Right lobe of liver (tissue), 6 donors: Measurements from ENCODE around the gene FSTL4. TPM values are rescaled to one million over a fixed set of nuclear protein-coding genes. Genes with fewer than 3 reads are reported as not detected.

Experiments used
- ATAC-seq, 4 donors: fragments of 200-7000 bp; cut with Tn5 transposase; one replicate each; pipeline ENCODE4 v1.9.1; 2020; ENCODE audit warnings: mild to moderate bottlenecking in 4 of 4, moderate library complexity in 4 of 4
- DNase-seq, 3 donors: peaks; one replicate each; pipeline ENCODE4 v3.0.0-alpha.2; 2020
- H3K27ac ChIP-seq, 3 donors: fragments of 200-600 bp; one replicate each; pipeline ENCODE4 v1.8.0; 2022
- H3K27me3 ChIP-seq, 2 donors: fragments of 200-600 bp; one replicate each; pipeline ENCODE4 v1.8.0; 2022
- H3K36me3 ChIP-seq, 4 donors: fragments of 200-600 bp; sonication (generic) in 1 of 4; one replicate each; pipeline versions ENCODE4 v1.5.1 to v1.8.0; 2017 to 2022; ENCODE audit warnings: control low read depth in 1 of 4
- H3K4me1 ChIP-seq, 4 donors: fragments of 200-600 bp; sonication (generic) in 1 of 4; one replicate each; pipeline versions ENCODE4 v1.5.1 to v1.8.0; 2017 to 2022; ENCODE audit warnings: control low read depth in 1 of 4
- H3K4me3 ChIP-seq, 3 donors: fragments of 200-600 bp; one replicate each; pipeline ENCODE4 v1.8.0; 2022
- H3K9me3 ChIP-seq, 4 donors: fragments of 200-600 bp; sonication (generic) in 1 of 4; one replicate each; pipeline versions ENCODE4 v1.5.1 to v1.8.0; 2017 to 2022; ENCODE audit warnings: control low read depth in 1 of 4
- CTCF ChIP-seq, 4 donors: fragments of 200-600 bp in 3 of 4; fragments of 450-650 bp in 1 of 4; IDR thresholded peaks; one replicate each; pipeline versions ENCODE4 v1.5.1 to v1.8.0; 2016 to 2022; ENCODE audit warnings: antibody characterized with exemption in 4 of 4, mild to moderate bottlenecking in 2 of 4
- POLR2A ChIP-seq: fragments of 450-650 bp; IDR thresholded peaks from one replicate; pipeline ENCODE4 v1.6.1; 2017; ENCODE audit warnings: antibody characterized with exemption, mild to moderate bottlenecking
- WGBS: methylation state at CpG from one replicate; pipeline ENCODE4 v1.1.6; 2018; ENCODE audit warnings: low coverage, low lambda C conversion rate; ENCODE audit not compliant: insufficient coverage; ENCODE audit errors: missing lambda C conversion rate; 5-methylcytosine and 5-hydroxymethylcytosine counted together
- intact Hi-C, 2 donors: fragments of 100-400 bp; cut with DNase I; formaldehyde crosslinking; loops; one replicate each; pipeline versions ENCODE4 v1.11.2 to v1.14.1; 2022
- total RNA-seq, 6 experiments: library from RNA; depleted of rRNA in 2 of 6; stranded (reverse); fragments of >200 nt in 2 of 6; fragmentation: NEBNext Ultra II Directional in 3 of 6; extraction: Animal tissue kit (Norgen Biotek cat#: 25700) in 3 of 6; gene quantifications; one replicate each; pipeline versions ENCODE4 v1.1.0 to v1.2.4, GENCODE V29; 2016 to 2023
- donor health status: DM: no; HTN: yes; CAD: no.
- donor health status: DM: no; HTN: no; CAD: no.
- donor health status: DM: no; HTN: no; CAD: no.
- donor health status: DM: no; HTN: yes; CAD: no.
- donor health status: DM: no; HTN: yes; CAD: no.

Gene FSTL4
- total RNA-seq, 6 experiments from 2014 or later = 0.62 to 1.3 (median 0.80) TPM; not detected in 3

GRCh38 chr5:133403741-133404364 is 208.5 kb downstream of the FSTL4 start:
- Histone ChIP-seq H3K4me3 (no peak overlapping the region), H3K27ac (no peak overlapping the region), H3K9me3 (no peaks in the 10 kb centered on the region), H3K27me3 (no peaks in the 10 kb centered on the region), H3K4me1 (no peaks in the 10 kb centered on the region), H3K36me3 (no peaks in the 10 kb centered on the region)
- intact Hi-C loops = no loop called here
- ATAC-seq (no peak), DNase-seq (no peak)
- TF ChIP-seq CTCF (IDR thresholded peaks at IDR 0.05) = no peak
- 100% methylated on average over 2 of the region's 5 CpGs for WGBS

GRCh38 chr5:133402775-133403174 is 209.6 kb downstream of the FSTL4 start:
- no peak for DNase-seq
- Histone ChIP-seq H3K36me3 (no peaks in the 10 kb centered on the region), H3K27me3 (no peaks in the 10 kb centered on the region), H3K4me3 (no peak overlapping the region), H3K27ac (no peak overlapping the region), H3K4me1 (no peaks in the 10 kb centered on the region), H3K9me3 (no peaks in the 10 kb centered on the region)
- intact Hi-C loops = no loop called here
- 87% methylated on average over 10 of the region's 12 CpGs for WGBS
- no peak for ATAC-seq
- TF ChIP-seq POLR2A (no peak), CTCF (IDR thresholded peaks at IDR 0.05) (no peak)

GRCh38 chr5:133401731-133402347 is 210.5 kb downstream of the FSTL4 start:
- intact Hi-C loops = no loop called here
- TF ChIP-seq POLR2A = no peak
- TF ChIP-seq CTCF (IDR thresholded peaks at IDR 0.05) = no peak
- Histone ChIP-seq H3K4me3 (no peak overlapping the region), H3K27me3 (no peaks in the 10 kb centered on the region), H3K9me3 (no peaks in the 10 kb centered on the region), H3K4me1 (no peaks in the 10 kb centered on the region), H3K27ac (no peak overlapping the region), H3K36me3 (no peaks in the 10 kb centered on the region)
- DNase-seq (no peak), ATAC-seq (no peak)
- 51% methylated on average over 6 of the region's 9 CpGs for WGBS

- intact Hi-C loops = no loop called here
- Histone ChIP-seq H3K27ac (no peak overlapping the region), H3K9me3 (no peaks in the 10 kb centered on the region), H3K36me3 (no peaks in the 10 kb centered on the region), H3K27me3 (no peaks in the 10 kb centered on the region), H3K4me3 (no peak overlapping the region), H3K4me1 (no peaks in the 10 kb centered on the region)
- DNase-seq (no peak), ATAC-seq (no peak)
- 77% methylated on average over 1 of the region's 10 CpGs for WGBS
- no peak for TF ChIP-seq CTCF (IDR thresholded peaks at IDR 0.05)
- TF ChIP-seq POLR2A = no peak
Measured at GRCh38 chr5:133400831-133401351, 211.4 kb downstream of the FSTL4 start.
